Testis (tissue), 2 donors: Measurements from ENCODE around the gene ACBD4.

ENCODE experiments used
- CTCF ChIP-seq, 3 experiments: fragments of 450-650 bp in 2 of 3; fragments of 200-600 bp in 1 of 3; sonication (generic) in 1 of 3; IDR thresholded peaks; one replicate each; pipeline ENCODE4 v1.5.1; 2016 to 2019; ENCODE audit warnings: antibody characterized with exemption in 3 of 3, mild to moderate bottlenecking in 2 of 3, moderate library complexity in 1 of 3
- POLR2A ChIP-seq: fragments of 450-650 bp; IDR thresholded peaks from one replicate; pipeline ENCODE4 v1.6.1; 2017; ENCODE audit warnings: antibody characterized with exemption, mild to moderate bottlenecking, moderate library complexity

DNA sequence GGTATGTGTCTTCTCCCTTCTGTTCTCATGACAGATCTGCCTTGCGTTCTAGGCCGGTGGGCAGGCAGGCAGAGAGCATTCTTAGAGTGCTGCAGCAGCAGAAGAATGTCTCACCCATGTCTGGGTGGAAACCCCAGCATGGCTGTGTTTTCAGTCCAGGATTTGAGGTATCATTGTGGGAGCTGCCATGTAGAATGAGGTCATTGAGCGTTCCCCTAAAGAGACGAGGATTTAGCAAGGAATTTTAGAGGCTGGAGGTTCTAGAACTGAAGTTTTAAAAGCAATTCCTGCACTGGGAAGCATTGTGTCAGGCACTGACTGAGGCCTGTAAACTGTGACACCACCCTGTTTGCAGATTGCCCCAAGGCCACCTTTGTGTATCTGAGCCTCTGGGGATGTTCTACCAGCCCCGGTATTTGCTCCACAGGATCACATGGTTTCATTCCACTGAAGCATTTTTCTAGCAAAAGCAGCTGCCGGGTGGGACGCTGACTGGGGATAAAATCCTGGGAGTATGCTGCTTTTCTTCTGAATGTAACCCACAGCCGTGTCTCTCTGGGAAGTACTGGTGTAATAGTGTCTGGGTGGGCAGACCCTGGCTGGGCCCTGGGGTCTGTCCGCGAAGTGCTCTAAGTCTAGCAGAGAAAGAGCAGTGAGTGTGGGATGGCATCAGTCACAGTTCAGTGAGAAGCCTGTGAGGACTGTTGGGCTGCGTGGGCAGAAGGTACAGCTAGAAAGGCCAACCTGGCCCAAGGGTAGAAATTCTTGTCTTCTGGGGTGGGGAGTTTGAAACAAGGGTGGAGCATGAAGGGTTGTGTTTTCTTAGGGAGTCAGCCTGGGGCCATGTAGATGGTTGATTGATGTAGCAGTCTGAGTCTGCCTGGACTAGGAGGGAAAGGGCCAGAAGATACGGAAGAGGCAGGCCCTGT, 33.3 kb upstream of the ACBD4 start:
- TF ChIP-seq CTCF (IDR thresholded peaks at IDR 0.05) (no peak), POLR2A (no peak)
